HepG2 (cell line): ENCODE measurements around the gene GPR55. TPM values are rescaled to one million over a fixed set of nuclear protein-coding genes. Genes with fewer than 3 reads are reported as not detected.

ENCODE experiments used
- ATAC-seq: fragments of 200-7000 bp; cut with Tn5 transposase; 3 replicates; pipeline ENCODE4 v1.9.1; 2020; ENCODE audit warnings: mild to moderate bottlenecking, moderate library complexity
- BruUV-seq: library from RNA; stranded (reverse); fragments of 400-500 nt; replicated peaks from 2 replicates; lab custom pipeline; 2021; lab: Mats Ljungman, UMichigan
- CTCF ChIA-PET: fragments of 300-600 bp; formaldehyde crosslinking; extraction: SDS; loops from one replicate; lab custom pipeline; 2021; ENCODE audit warnings: low total read pairs, inconsistent platforms, low intra/inter-chr PET ratio; lab: Yijun Ruan, JAX
- POLR2A ChIA-PET: fragments of 350-600 bp; sonication (Branson Sonifier 250); formaldehyde crosslinking; loops from one replicate; lab custom pipeline; 2020; ENCODE audit warnings: antibody characterized with exemption, inconsistent platforms; lab: Yijun Ruan, JAX
- DNase-seq: peaks from one replicate; pipeline ENCODE4 v3.0.0-alpha.2; 2015; ENCODE audit warnings: low spot score
- FAIRE-seq: peaks from 3 replicates; lab custom pipeline; 2011; peaks lifted over from hg19 to GRCh38; lab: Jason Lieb, UNC
- H2AFZ ChIP-seq: one replicate; pipeline ENCODE4 v1.6.1; 2011; ENCODE audit warnings: low read length, inconsistent platforms
- H3K27ac ChIP-seq: fragments of 300-600 bp; 3 replicates; pipeline ENCODE4 v1.8.0; 2011; ENCODE audit warnings: mixed run types, mild to moderate bottlenecking, mixed read lengths, low read length, inconsistent platforms; ENCODE audit not compliant: insufficient read depth; ENCODE audit errors: extremely low read length
- H3K27me3 ChIP-seq, 2 experiments: fragments of 200-600 bp in 1 of 2; 2 replicates in 1 of 2; 3 replicates in 1 of 2; pipeline versions ENCODE4 v1.6.0 to v1.8.0; 2011; ENCODE audit warnings: low read length in 2 of 2, mild to moderate bottlenecking in 2 of 2, moderate library complexity in 2 of 2, inconsistent platforms in 1 of 2; ENCODE audit not compliant: insufficient read depth in 2 of 2, control insufficient read depth in 1 of 2
- H3K36me3 ChIP-seq, 2 experiments: fragments of 200-600 bp in 1 of 2; replicated peaks in 1 of 2; 2 replicates in 1 of 2; 3 replicates in 1 of 2; pipeline versions ENCODE4 v1.5.1 to v1.8.0; 2011; ENCODE audit warnings: low read length in 2 of 2, inconsistent platforms in 1 of 2; ENCODE audit not compliant: insufficient read depth in 2 of 2, control insufficient read depth in 1 of 2
- H3K4me1 ChIP-seq: 2 replicates; pipeline ENCODE4 v1.5.1; 2012; ENCODE audit warnings: low read length, inconsistent platforms; ENCODE audit not compliant: insufficient read depth
- H3K4me2 ChIP-seq: 2 replicates; pipeline ENCODE4 v1.6.0; 2011; ENCODE audit warnings: low read depth, low read length, inconsistent platforms
- H3K4me3 ChIP-seq, 3 experiments: fragments of 200-600 bp in 1 of 3; sonication (generic), shearing (Covaris generic) in 1 of 3; replicated peaks in 1 of 3; 2 replicates each; pipeline ENCODE4 v1.5.1; 2011 to 2016; ENCODE audit warnings: low read length in 3 of 3, inconsistent platforms in 2 of 3, low read depth in 2 of 3, mild to moderate bottlenecking in 2 of 3, control low read depth in 1 of 3, mixed read lengths in 1 of 3; ENCODE audit not compliant: insufficient read depth in 1 of 3
- H3K79me2 ChIP-seq: one replicate; pipeline ENCODE4 v1.6.1; 2011; ENCODE audit warnings: low read length, inconsistent platforms; ENCODE audit not compliant: insufficient read depth
- H3K9ac ChIP-seq: 2 replicates; pipeline ENCODE4 v1.6.0; 2011; ENCODE audit warnings: mild to moderate bottlenecking, low read depth, low read length, inconsistent platforms; ENCODE audit not compliant: insufficient read depth
- H3K9me3 ChIP-seq: 2 replicates; pipeline ENCODE4 v1.5.1; 2012; ENCODE audit warnings: mild to moderate bottlenecking, low read length
- H4K20me1 ChIP-seq: 2 replicates; pipeline ENCODE4 v1.6.0; 2011; ENCODE audit warnings: inconsistent platforms, mild to moderate bottlenecking, low read length, moderate library complexity; ENCODE audit not compliant: insufficient read depth
- ZFP1 ChIP-seq: IDR thresholded peaks from 2 replicates; pipeline ENCODE4 v1.6.1; 2016
- ZKSCAN8 ChIP-seq: IDR thresholded peaks from 2 replicates; pipeline ENCODE4 v1.6.1; 2016; ENCODE audit warnings: borderline replicate concordance, missing genetic modification reagents, missing compliant biosample characterization
- WGBS: methylation state at CpG from one replicate; pipeline ENCODE4 v1.1.6; 2017; ENCODE audit warnings: low lambda C conversion rate; 5-methylcytosine and 5-hydroxymethylcytosine counted together
- in situ Hi-C: cut with HindIII; loops from 2 replicates; pipeline ENCODE4 v1.10.0; 2017; ENCODE audit warnings: low pct_unique_long_range_greater_than_20kb; ENCODE audit not compliant: extremely low pct_ligation_motif_present
- intact Hi-C: fragments of 100-400 bp; cut with micrococcal nuclease; formaldehyde crosslinking; loops from one replicate; pipeline ENCODE4 v1.10.0; 2022; ENCODE audit not compliant: unreplicated experiment
- polyA plus RNA-seq, 8 experiments: library from polyadenylated mRNA; depleted of rRNA in 3 of 8; stranded (reverse) in 7 of 8; unstranded in 1 of 8; fragments of >200 nt; fragmentation: Illumina TruSeq in 4 of 8; extraction: Trizol in 4 of 8; gene quantifications; 2 replicates each; pipeline versions ENCODE4 v1.2.1 to v1.2.3, GENCODE V29; 2011 to 2016; ENCODE audit warnings: low read depth in 4 of 8, missing spikeins in 1 of 8, mixed read lengths in 1 of 8; ENCODE audit not compliant: insufficient read depth in 1 of 8
- total RNA-seq, 5 experiments: library from RNA; depleted of rRNA; stranded (reverse); fragments of >200 nt; fragmentation: Illumina TruSeq; extraction: Trizol; gene quantifications; 2 replicates each; pipeline ENCODE4 v1.2.3, GENCODE V29; 2016; ENCODE audit warnings: low read depth in 1 of 5
- TF ChIP-seq, protein P1 (sequence below): IDR thresholded peaks from 2 replicates; pipeline ENCODE4 v1.6.1; 2016; ENCODE audit warnings: low read depth, control low read depth
- TF ChIP-seq, protein P2 (sequence below): fragments of 450-650 bp; IDR thresholded peaks from 2 replicates; pipeline ENCODE4 v1.6.1; 2017
- TF ChIP-seq, protein P3 (sequence below): sonication (generic); formaldehyde crosslinking; IDR thresholded peaks from 2 replicates; pipeline ENCODE4 v1.4.0; 2020; ENCODE audit warnings: mild to moderate bottlenecking, missing genetic modification reagents

The GPR55 gene
- total and polyA plus RNA-seq, 2 of the 13 experiments (the other 11 are each of a cell fraction or from before 2014, with no cell fraction given) = not detected

- no peaks in the 10 kb centered on the region; a peak in 1 of 5 replicates for H3K27me3 ChIP-seq
- POLR2A ChIA-PET = no interaction called here
- DNase-seq = no peak
These were observed 55.0 kb downstream of the GPR55 start for GRCh38 chr2:230869914-230870543.

DNA sequence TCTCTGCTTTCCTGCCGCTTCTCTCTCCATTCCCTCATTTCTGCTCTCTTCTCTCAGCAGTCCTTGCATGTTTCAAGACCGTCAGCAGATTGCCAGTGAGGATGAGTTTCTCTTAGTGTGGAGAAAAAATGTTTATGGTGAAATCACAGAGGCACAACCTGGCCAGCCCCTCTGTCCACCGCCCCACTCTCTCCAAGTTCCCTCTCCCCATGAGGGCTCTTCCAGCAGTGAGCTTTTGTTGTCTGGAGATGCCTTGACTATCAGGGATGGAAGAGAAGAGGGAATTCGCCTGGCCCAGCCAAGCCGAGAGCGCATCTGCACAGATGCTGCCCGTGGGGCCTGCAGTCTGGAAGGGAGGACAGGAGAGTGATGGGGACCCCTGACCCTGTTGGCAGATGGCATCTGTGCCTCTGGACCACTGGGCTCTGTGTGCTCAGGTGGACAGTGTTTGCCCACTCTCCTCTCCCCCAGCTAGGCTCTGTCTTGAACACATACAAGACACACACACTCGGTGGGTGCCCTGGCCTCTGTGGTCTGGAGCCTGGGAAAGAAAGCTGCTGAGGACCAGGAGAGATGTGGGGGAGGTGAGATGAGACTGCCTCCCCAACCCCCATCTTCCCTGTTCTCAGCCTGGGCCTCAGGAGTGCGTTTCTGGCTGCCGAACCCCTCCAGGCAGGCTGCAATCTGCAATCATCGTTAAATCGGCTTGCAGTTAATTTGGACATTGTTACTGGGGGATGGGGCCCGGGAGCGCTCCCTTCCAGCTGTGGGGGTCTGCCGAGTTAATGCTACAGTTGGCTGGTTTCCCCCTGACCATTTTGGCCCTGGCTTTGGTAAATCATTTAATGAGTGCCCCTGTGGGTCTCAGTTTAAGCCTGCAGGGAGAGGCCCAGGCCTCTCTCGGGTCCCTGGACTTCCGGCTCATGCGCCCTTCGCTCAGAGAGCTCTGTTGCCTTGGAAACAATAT, 55.8 kb downstream of the GPR55 start:
- no peak for FAIRE-seq
- ChIA-PET POLR2A (no interaction called here), CTCF (no interaction called here)
- H3K27ac ChIP-seq = no peak overlapping the region
- no peak for DNase-seq
- no peak overlapping the region for H2AFZ ChIP-seq
- peaks cover 25% of the 10 kb centered on the region for H3K4me1 ChIP-seq
- 86% methylated on average over 19 of the region's 19 CpGs for WGBS
- ATAC-seq = no peak
- H3K27me3 ChIP-seq = no peaks in the 10 kb centered on the region; a peak in 1 of 5 replicates
- intact Hi-C loops = loop anchor here (10.0 kb wide), 1 partner anchor 186 kb away; the partner anchor contains the start of gene PSMD1
- H3K4me3 ChIP-seq = no peak overlapping the region
- in situ Hi-C loops = no loop called here
- no peaks in the 10 kb centered on the region for H3K79me2 ChIP-seq
- no peaks in the 10 kb centered on the region for H3K9me3 ChIP-seq
- H4K20me1 ChIP-seq = peaks cover 9% of the 10 kb centered on the region; the same call in 1 of the 2 replicates
- no peaks in the 10 kb centered on the region for H3K36me3 ChIP-seq
- BruUV-seq = no TSS peak
- no peak overlapping the region for H3K9ac ChIP-seq
- TF ChIP-seq, protein P1, sequence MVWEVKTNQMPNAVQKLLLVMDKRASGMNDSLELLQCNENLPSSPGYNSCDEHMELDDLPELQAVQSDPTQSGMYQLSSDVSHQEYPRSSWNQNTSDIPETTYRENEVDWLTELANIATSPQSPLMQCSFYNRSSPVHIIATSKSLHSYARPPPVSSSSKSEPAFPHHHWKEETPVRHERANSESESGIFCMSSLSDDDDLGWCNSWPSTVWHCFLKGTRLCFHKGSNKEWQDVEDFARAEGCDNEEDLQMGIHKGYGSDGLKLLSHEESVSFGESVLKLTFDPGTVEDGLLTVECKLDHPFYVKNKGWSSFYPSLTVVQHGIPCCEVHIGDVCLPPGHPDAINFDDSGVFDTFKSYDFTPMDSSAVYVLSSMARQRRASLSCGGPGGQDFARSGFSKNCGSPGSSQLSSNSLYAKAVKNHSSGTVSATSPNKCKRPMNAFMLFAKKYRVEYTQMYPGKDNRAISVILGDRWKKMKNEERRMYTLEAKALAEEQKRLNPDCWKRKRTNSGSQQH (CRISPR knock-in tag) = no peak
- TF ChIP-seq, protein P2, sequence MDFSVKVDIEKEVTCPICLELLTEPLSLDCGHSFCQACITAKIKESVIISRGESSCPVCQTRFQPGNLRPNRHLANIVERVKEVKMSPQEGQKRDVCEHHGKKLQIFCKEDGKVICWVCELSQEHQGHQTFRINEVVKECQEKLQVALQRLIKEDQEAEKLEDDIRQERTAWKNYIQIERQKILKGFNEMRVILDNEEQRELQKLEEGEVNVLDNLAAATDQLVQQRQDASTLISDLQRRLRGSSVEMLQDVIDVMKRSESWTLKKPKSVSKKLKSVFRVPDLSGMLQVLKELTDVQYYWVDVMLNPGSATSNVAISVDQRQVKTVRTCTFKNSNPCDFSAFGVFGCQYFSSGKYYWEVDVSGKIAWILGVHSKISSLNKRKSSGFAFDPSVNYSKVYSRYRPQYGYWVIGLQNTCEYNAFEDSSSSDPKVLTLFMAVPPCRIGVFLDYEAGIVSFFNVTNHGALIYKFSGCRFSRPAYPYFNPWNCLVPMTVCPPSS = no peak
- TF ChIP-seq, protein P3, sequence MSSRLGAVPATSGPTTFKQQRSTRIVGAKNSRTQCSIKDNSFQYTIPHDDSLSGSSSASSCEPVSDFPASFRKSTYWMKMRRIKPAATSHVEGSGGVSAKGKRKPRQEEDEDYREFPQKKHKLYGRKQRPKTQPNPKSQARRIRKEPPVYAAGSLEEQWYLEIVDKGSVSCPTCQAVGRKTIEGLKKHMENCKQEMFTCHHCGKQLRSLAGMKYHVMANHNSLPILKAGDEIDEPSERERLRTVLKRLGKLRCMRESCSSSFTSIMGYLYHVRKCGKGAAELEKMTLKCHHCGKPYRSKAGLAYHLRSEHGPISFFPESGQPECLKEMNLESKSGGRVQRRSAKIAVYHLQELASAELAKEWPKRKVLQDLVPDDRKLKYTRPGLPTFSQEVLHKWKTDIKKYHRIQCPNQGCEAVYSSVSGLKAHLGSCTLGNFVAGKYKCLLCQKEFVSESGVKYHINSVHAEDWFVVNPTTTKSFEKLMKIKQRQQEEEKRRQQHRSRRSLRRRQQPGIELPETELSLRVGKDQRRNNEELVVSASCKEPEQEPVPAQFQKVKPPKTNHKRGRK (CRISPR knock-in tag) = no peak
- no peak for TF ChIP-seq ZFP1 (CRISPR knock-in tag)
- no peak overlapping the region for H3K4me2 ChIP-seq

More at GRCh38 chr2:230869914-230870543, 55.0 kb downstream of the GPR55 start:
- Histone ChIP-seq H4K20me1 (peaks cover 9% of the 10 kb centered on the region; the same call in 1 of the 2 replicates), H3K4me3 (no peak overlapping the region), H3K4me2 (no peak overlapping the region), H3K9me3 (no peaks in the 10 kb centered on the region), H3K4me1 (peaks cover 22% of the 10 kb centered on the region), H3K79me2 (no peaks in the 10 kb centered on the region), H3K27ac (no peak overlapping the region), H2AFZ (no peak overlapping the region), H3K36me3 (peaks cover 0 to 3% of the 10 kb centered on the region in 2 experiments; a peak in 1 of 5 replicates), H3K9ac (no peak overlapping the region)
- BruUV-seq = no TSS peak
- FAIRE-seq (no peak), ATAC-seq (no peak)
- in situ Hi-C loops (no loop called here), intact Hi-C loops (loop anchor here (10.0 kb wide), 1 partner anchor 185 kb away; the partner anchor contains the start of gene PSMD1)
- CTCF ChIA-PET = no interaction called here
- 95% methylated on average over 9 of the region's 11 CpGs for WGBS
- no peak for TF ChIP-seq ZKSCAN8 (CRISPR knock-in tag)
